H1 (cell line): Measurements from ENCODE around the gene ANKRD31. TPM values are rescaled to one million over a fixed set of nuclear protein-coding genes. Genes with fewer than 3 reads are reported as not detected.
"Not testable (repeated sequence)": the region's sequence is repeated elsewhere in the genome, so short reads cannot be mapped to it uniquely, and the experiment has no call there.

Source experiments
- CTCF ChIA-PET: fragments of 300-600 bp; sonication (Branson Sonifier 250); formaldehyde crosslinking; loops from one replicate; lab custom pipeline; 2021; ENCODE audit not compliant: partially characterized antibody; lab: Charles Lee
- POLR2A ChIA-PET: fragments of 300-600 bp; sonication (Branson Sonifier 250); formaldehyde crosslinking; loops from one replicate; lab custom pipeline; 2021; ENCODE audit warnings: inconsistent platforms; ENCODE audit not compliant: partially characterized antibody; lab: Charles Lee
- DNase-seq, 2 experiments: peaks; one replicate each; pipeline versions ENCODE4 v3.0.0 to v3.0.0-alpha.2; 2010 to 2022; ENCODE audit warnings: low spot score in 2 of 2, low read depth in 1 of 2, mixed read lengths in 1 of 2
- FAIRE-seq: peaks from 2 replicates; lab custom pipeline; 2011; peaks lifted over from hg19 to GRCh38; lab: Jason Lieb, UNC
- H2AFZ ChIP-seq: 2 replicates; pipeline ENCODE4 v1.8.1; 2012; ENCODE audit warnings: low read length, inconsistent platforms
- H2AK5ac ChIP-seq: 2 replicates; pipeline ENCODE4 v1.6.1; 2013; ENCODE audit warnings: low read depth, low read length
- H2BK120ac ChIP-seq: replicated peaks from 2 replicates; pipeline ENCODE3; 2013; ENCODE audit warnings: low read depth, low read length, inconsistent platforms
- H2BK12ac ChIP-seq: 2 replicates; pipeline ENCODE4 v1.6.1; 2013; ENCODE audit warnings: low read depth, low read length
- H2BK15ac ChIP-seq: 2 replicates; pipeline ENCODE4 v1.6.1; 2013; ENCODE audit warnings: low read length
- H2BK20ac ChIP-seq: 2 replicates; pipeline ENCODE4 v1.6.1; 2013; ENCODE audit warnings: low read length
- H2BK5ac ChIP-seq: 2 replicates; pipeline ENCODE4 v1.6.1; 2013; ENCODE audit warnings: low read depth, low read length
- H3K14ac ChIP-seq: 2 replicates; pipeline ENCODE4 v1.6.1; 2013; ENCODE audit warnings: inconsistent platforms; ENCODE audit not compliant: insufficient read length
- H3K18ac ChIP-seq: 2 replicates; pipeline ENCODE4 v1.6.1; 2013; ENCODE audit warnings: low read length; ENCODE audit errors: extremely low read depth
- H3K23ac ChIP-seq: 2 replicates; pipeline ENCODE4 v1.6.1; 2013; ENCODE audit warnings: inconsistent platforms; ENCODE audit not compliant: insufficient read length
- H3K23me2 ChIP-seq: 2 replicates; pipeline ENCODE4 v1.6.1; 2013; ENCODE audit warnings: low read depth, low read length
- H3K27ac ChIP-seq: 2 replicates; pipeline ENCODE4 v1.6.1; 2011; ENCODE audit warnings: low read depth, low read length, inconsistent platforms
- H3K27me3 ChIP-seq, 4 experiments: replicated peaks in 1 of 4; 1 replicate in 1 of 4; 2 replicates in 3 of 4; pipeline versions ENCODE4 v1.6.1 to v1.8.1; 2011 to 2013; ENCODE audit warnings: low read length in 3 of 4, mild to moderate bottlenecking in 3 of 4, inconsistent platforms in 2 of 4, mixed read lengths in 2 of 4, moderate library complexity in 1 of 4; ENCODE audit not compliant: control insufficient read depth in 3 of 4, insufficient read depth in 3 of 4; ENCODE audit errors: extremely low read depth in 1 of 4
- H3K36me3 ChIP-seq, 4 experiments: 2 replicates each; pipeline versions ENCODE4 v1.6.1 to v1.8.1; 2011 to 2013; ENCODE audit warnings: mild to moderate bottlenecking in 4 of 4, low read length in 3 of 4, moderate library complexity in 2 of 4, control low read depth in 1 of 4, inconsistent platforms in 1 of 4; ENCODE audit not compliant: insufficient read depth in 4 of 4, control insufficient read depth in 2 of 4
- H3K4ac ChIP-seq: replicated peaks from 2 replicates; pipeline ENCODE3; 2013; ENCODE audit warnings: low read length, low read depth, mixed read lengths, inconsistent platforms; ENCODE audit not compliant: insufficient read length
- H3K4me1 ChIP-seq, 4 experiments: replicated peaks in 1 of 4; 1 replicate in 1 of 4; 2 replicates in 3 of 4; pipeline versions ENCODE4 v1.6.1 to v1.8.1; 2011 to 2013; ENCODE audit warnings: low read length in 3 of 4, inconsistent platforms in 2 of 4, mixed read lengths in 1 of 4; ENCODE audit not compliant: insufficient read depth in 4 of 4, control insufficient read depth in 3 of 4
- H3K4me2 ChIP-seq, 2 experiments: 2 replicates each; pipeline versions ENCODE4 v1.6.1 to v1.8.1; 2011 to 2013; ENCODE audit warnings: low read depth in 2 of 2, low read length in 2 of 2, control low read depth in 1 of 2, inconsistent platforms in 1 of 2, mild to moderate bottlenecking in 1 of 2; ENCODE audit not compliant: insufficient read depth in 1 of 2
- H3K4me3 ChIP-seq, 4 experiments: fragments of 200-600, 300-600 bp in 1 of 4; sonication (generic), shearing (Covaris generic), sonication (Bioruptor Twin) in 1 of 4; 2 replicates each; pipeline versions ENCODE4 v1.5.1 to v1.8.1; 2011 to 2016; ENCODE audit warnings: low read length in 4 of 4, low read depth in 3 of 4, control low read depth in 2 of 4, inconsistent platforms in 2 of 4, mild to moderate bottlenecking in 2 of 4, mixed read lengths in 1 of 4, moderate library complexity in 1 of 4; ENCODE audit not compliant: insufficient read depth in 2 of 4; ENCODE audit errors: extremely low read depth in 1 of 4
- H3K56ac ChIP-seq: replicated peaks from 2 replicates; pipeline ENCODE3; 2013; ENCODE audit warnings: low read depth, mild to moderate bottlenecking, mixed read lengths, low read length, inconsistent platforms; ENCODE audit not compliant: insufficient read length
- H3K79me1 ChIP-seq: 2 replicates; pipeline ENCODE4 v1.6.1; 2013; ENCODE audit warnings: low read depth, low read length, control low read depth
- H3K79me2 ChIP-seq, 2 experiments: 2 replicates each; pipeline versions ENCODE4 v1.6.1 to v1.8.1; 2012 to 2013; ENCODE audit warnings: low read length in 2 of 2, mild to moderate bottlenecking in 2 of 2, inconsistent platforms in 1 of 2; ENCODE audit not compliant: insufficient read depth in 2 of 2, control insufficient read depth in 1 of 2
- H3K9ac ChIP-seq, 4 experiments: replicated peaks in 1 of 4; 1 replicate in 1 of 4; 2 replicates in 3 of 4; pipeline versions ENCODE4 v1.6.1 to v1.8.1; 2011 to 2013; ENCODE audit warnings: low read depth in 3 of 4, low read length in 3 of 4, control low read depth in 2 of 4, mild to moderate bottlenecking in 2 of 4, moderate library complexity in 2 of 4, inconsistent platforms in 1 of 4; ENCODE audit errors: extremely low read depth in 1 of 4
- H3K9me3 ChIP-seq, 2 experiments: 2 replicates each; pipeline versions ENCODE4 v1.6.1 to v1.8.1; 2012 to 2013; ENCODE audit warnings: mild to moderate bottlenecking in 2 of 2, moderate library complexity in 2 of 2, control low read depth in 1 of 2, inconsistent platforms in 1 of 2, low read depth in 1 of 2, low read length in 1 of 2, mixed read lengths in 1 of 2; ENCODE audit not compliant: insufficient read depth in 2 of 2
- H4K20me1 ChIP-seq, 2 experiments: replicated peaks in 1 of 2; 2 replicates each; pipeline versions ENCODE3 to v1.8.1; 2011 to 2013; ENCODE audit warnings: inconsistent platforms in 2 of 2, low read length in 2 of 2, mild to moderate bottlenecking in 1 of 2; ENCODE audit not compliant: insufficient read depth in 2 of 2, control insufficient read depth in 1 of 2
- H4K5ac ChIP-seq: 2 replicates; pipeline ENCODE4 v1.6.1; 2013; ENCODE audit warnings: low read length, low read depth, mixed read lengths, inconsistent platforms; ENCODE audit not compliant: insufficient read length
- H4K8ac ChIP-seq: 2 replicates; pipeline ENCODE4 v1.8.0; 2013; ENCODE audit warnings: mild to moderate bottlenecking, moderate library complexity, low read length, inconsistent platforms; ENCODE audit not compliant: insufficient read depth; ENCODE audit errors: extremely low read depth
- H4K91ac ChIP-seq: replicated peaks from 2 replicates; pipeline ENCODE3; 2013; ENCODE audit warnings: low read length, mixed read lengths, inconsistent platforms; ENCODE audit not compliant: insufficient read length
- MAX ChIP-seq: IDR thresholded peaks from 2 replicates; pipeline ENCODE4 v1.6.1; 2012; ENCODE audit warnings: inconsistent platforms
- POLR2A ChIP-seq, 2 experiments: IDR thresholded peaks; 1 replicate in 1 of 2; 2 replicates in 1 of 2; pipeline ENCODE4 v1.6.1; 2011; ENCODE audit warnings: low read depth in 2 of 2, low read length in 2 of 2, mild to moderate bottlenecking in 2 of 2; ENCODE audit errors: control extremely low read depth in 1 of 2
- SP1 ChIP-seq: IDR thresholded peaks from 2 replicates; pipeline ENCODE4 v1.6.1; 2011; ENCODE audit warnings: low read depth, low read length
- WGBS, 2 experiments: shearing (Covaris generic) in 1 of 2; methylation state at CpG; one replicate each; pipeline versions ENCODE4 v1.1.6 to v1.1.7; 2013 to 2015; ENCODE audit warnings: low lambda C conversion rate in 2 of 2, mixed read lengths in 2 of 2, inconsistent platforms in 1 of 2, low coverage in 1 of 2, missing lambda C conversion rate in 1 of 2; ENCODE audit not compliant: insufficient replicate concordance in 2 of 2, insufficient coverage in 1 of 2, insufficient read length in 1 of 2; ENCODE audit errors: extremely low coverage in 1 of 2, missing lambda C conversion rate in 1 of 2; 5-methylcytosine and 5-hydroxymethylcytosine counted together
- polyA plus RNA-seq, 7 experiments: library from polyadenylated mRNA; depleted of rRNA in 3 of 7; stranded (reverse) in 5 of 7; unstranded in 2 of 7; fragments of >200 nt in 5 of 7; fragments of 200-250 nt in 2 of 7; gene quantifications; 1 replicate in 5 of 7; 2 replicates in 1 of 7; 4 replicates in 1 of 7; pipeline versions ENCODE4 v1.2.1 to v1.2.3, GENCODE V29; 2011 to 2013; ENCODE audit warnings: missing spikeins in 2 of 7, mixed read lengths in 2 of 7
- total RNA-seq: library from RNA; stranded (reverse); fragmentation: NEBNext Ultra II Directional; extraction: Animal tissue kit (Norgen Biotek cat#: 25700); gene quantifications from 2 replicates; pipeline ENCODE4 v1.2.1, GENCODE V29; 2021

The ANKRD31 gene
- total and polyA plus RNA-seq, 2 of the 8 experiments (the other 6 are each of a cell fraction or from before 2014, with no cell fraction given): 0.05 to 0.06 TPM

DNA sequence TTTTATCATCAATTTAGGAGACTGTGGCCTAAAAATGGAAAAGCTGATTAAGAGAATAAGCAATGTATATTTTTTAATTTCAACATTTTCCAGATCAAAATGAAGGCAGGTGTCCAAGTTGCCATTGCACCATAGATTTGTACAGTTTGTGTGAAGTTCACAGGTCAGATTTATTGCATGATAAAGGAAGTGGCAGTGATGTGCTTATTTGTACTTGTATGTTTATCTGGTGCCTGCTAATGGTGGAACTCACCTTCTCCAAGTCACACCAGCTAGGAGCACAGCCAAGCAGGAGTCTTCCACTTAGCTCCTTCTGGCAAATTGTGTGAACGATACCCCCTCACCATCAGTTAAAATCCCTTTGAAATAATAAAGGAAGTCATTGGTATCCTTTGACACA lies 37.8 kb upstream of the ANKRD31 start (continued):
- TF ChIP-seq POLR2A (IDR thresholded peaks at IDR 0.05; ENCODE audit: control extremely low read depth in 1 of 2, low read depth in 2 of 2, low read length in 2 of 2): no peak
- no peak for TF ChIP-seq MAX
- TF ChIP-seq SP1: no peak

DNA sequence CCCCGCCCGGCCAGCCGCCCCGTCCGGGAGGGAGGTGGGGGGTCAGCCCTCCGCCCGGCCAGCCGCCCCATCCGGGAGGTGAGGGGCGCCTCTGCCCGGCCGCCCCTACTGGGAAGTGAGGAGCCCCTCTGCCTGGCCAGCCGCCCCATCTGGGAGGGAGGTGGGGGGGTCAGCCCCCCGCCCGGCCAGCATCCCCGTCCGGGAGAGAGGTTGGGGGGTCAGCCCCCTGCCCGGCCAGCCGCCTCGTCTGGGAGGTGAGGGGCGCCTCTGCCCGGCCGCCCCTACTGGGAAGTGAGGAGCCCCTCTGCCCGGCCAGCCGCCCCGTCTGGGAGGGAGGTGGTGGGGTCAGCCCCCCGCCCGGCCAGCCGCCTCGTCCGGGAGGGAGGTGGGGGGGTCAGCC lies 33.9 kb upstream of the ANKRD31 start:
- H2BK120ac ChIP-seq, H3K27ac ChIP-seq, H4K20me1 ChIP-seq, H3K23me2 ChIP-seq, POLR2A ChIA-PET, H2BK15ac ChIP-seq, H4K5ac ChIP-seq, H4K8ac ChIP-seq, H3K27me3 ChIP-seq, H3K79me1 ChIP-seq, H3K4ac ChIP-seq, FAIRE-seq, H2AK5ac ChIP-seq, H3K18ac ChIP-seq, H3K9ac ChIP-seq, H2BK12ac ChIP-seq, DNase-seq, CTCF ChIA-PET, H3K4me1 ChIP-seq, H3K4me2 ChIP-seq, H3K4me3 ChIP-seq, H3K56ac ChIP-seq, H3K14ac ChIP-seq, H4K91ac ChIP-seq, H2BK5ac ChIP-seq, H2AFZ ChIP-seq, H3K36me3 ChIP-seq, H3K23ac ChIP-seq, H3K79me2 ChIP-seq, H2BK20ac ChIP-seq: not testable (repeated sequence)
- no CpG with 5 or more reads among the region's 31 CpGs for WGBS, 2 experiments
- H3K9me3 ChIP-seq: peaks cover 4 to 24% of the 10 kb centered on the region in 2 experiments
